DMS79 (cell line): ENCODE measurements around the gene ADORA1.

Source experiments
- DNase-seq: peaks from one replicate; lab custom pipeline; 2025; lab: John Stamatoyannopoulos, UW

The ADORA1 gene

GRCh38 chr1:203127666-203128430 is at the start of gene ADORA1:
TSS of gene ADORA1 (plus strand) at chr1:203127726. CDS start at chr1:203128842, 1,116 bp downstream.
- no peak for DNase-seq

GRCh38 chr1:203077956-203078355 is 49.6 kb upstream of the ADORA1 start:
- DNase-seq: no peak

- no peak for DNase-seq
Measured at GRCh38 chr1:203078478-203078877, 49.0 kb upstream of the ADORA1 start.

- DNase-seq: no peak
Measured at GRCh38 chr1:203080456-203080855, 47.1 kb upstream of the ADORA1 start.

- no peak for DNase-seq
Measured at GRCh38 chr1:203081465-203082230, 45.9 kb upstream of the ADORA1 start.

- no peak for DNase-seq
Measured at GRCh38 chr1:203082231-203082505, 45.4 kb upstream of the ADORA1 start.

- no peak for DNase-seq
Measured at GRCh38 chr1:203082571-203083462, 44.7 kb upstream of the ADORA1 start.

- DNase-seq: no peak
Measured at GRCh38 chr1:203083463-203083921, 44.0 kb upstream of the ADORA1 start.

- DNase-seq: no peak
Measured at GRCh38 chr1:203084588-203085527, 42.7 kb upstream of the ADORA1 start.

- no peak for DNase-seq
Measured at GRCh38 chr1:203085528-203086406, 41.8 kb upstream of the ADORA1 start, which contains the start of gene MYOG. TSS of gene MYOG (minus strand) at chr1:203086012. CDS start at chr1:203085961, 51 bp downstream.

- no peak for DNase-seq
Measured at GRCh38 chr1:203086992-203087763, 40.3 kb upstream of the ADORA1 start.

GRCh38 chr1:203088441-203088840 is 39.1 kb upstream of the ADORA1 start:
- no peak for DNase-seq

GRCh38 chr1:203089001-203089650 is 38.4 kb upstream of the ADORA1 start:
- DNase-seq: no peak

GRCh38 chr1:203089651-203090045 is 37.9 kb upstream of the ADORA1 start:
- no peak for DNase-seq

- no peak for DNase-seq
Measured at GRCh38 chr1:203090421-203091198, 36.9 kb upstream of the ADORA1 start.

GRCh38 chr1:203091199-203091477 is 36.4 kb upstream of the ADORA1 start:
- DNase-seq: no peak

GRCh38 chr1:203091761-203092330 is 35.7 kb upstream of the ADORA1 start:
- no peak for DNase-seq
